IPS DF 4.7 (cell line): Measurements from ENCODE around the gene HLA-DMB.
A peak's percentile ranks its signal among the peaks of the same experiment; 100 is the strongest.

Source experiments
- DNase-seq: peaks from one replicate; pipeline ENCODE4 v3.0.0-alpha.2; 2013; ENCODE audit warnings: low spot score; ENCODE audit errors: extremely low read depth

Gene HLA-DMB

DNA sequence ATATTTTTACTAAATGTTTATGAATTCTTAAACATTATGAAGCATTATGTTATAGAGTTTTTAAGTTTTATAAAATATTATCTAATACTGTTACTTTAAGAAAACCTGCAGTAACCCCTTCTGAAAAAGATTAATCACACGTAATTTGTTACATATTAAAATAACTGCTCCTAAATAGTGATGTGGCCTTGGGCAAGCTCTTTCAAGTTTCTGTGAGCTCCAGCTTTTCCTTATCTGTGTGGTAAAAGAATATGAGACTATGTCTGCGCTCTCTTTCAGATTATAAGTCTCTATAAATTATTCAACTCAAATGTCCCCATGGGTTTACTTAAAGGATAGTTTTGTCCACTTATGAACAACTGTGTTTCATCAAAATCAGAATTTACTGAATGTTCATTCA lies 31.9 kb downstream of the HLA-DMB start:
- DNase-seq, result no peak

- no peak for DNase-seq
Measured at GRCh38 chr6:32906539-32906938, 34.3 kb downstream of the HLA-DMB start.

DNA sequence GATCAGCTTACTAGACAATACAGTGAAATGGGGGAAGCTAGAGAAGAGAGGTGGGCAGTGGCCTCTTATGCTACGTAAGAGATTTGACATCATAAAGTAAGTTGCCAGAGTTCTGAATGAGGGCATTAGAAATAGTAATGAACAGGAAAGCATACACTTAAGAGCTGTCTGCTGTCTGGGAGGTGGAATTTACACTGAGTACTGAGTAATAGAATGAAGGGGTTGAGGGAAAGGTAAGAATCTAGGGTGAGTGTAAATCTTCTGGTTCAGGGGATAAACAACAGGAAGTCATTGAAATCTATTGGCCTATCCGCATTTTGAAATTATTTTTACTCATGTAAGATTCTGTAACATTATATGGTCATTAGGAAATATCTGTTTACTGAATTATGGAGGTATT lies 35.8 kb downstream of the HLA-DMB start:
- no peak for DNase-seq

- no peak for DNase-seq
Measured at GRCh38 chr6:32903952-32904351, 36.9 kb downstream of the HLA-DMB start.

- no peak for DNase-seq
Measured at GRCh38 chr6:32895006-32895345, 45.9 kb downstream of the HLA-DMB start.

DNA sequence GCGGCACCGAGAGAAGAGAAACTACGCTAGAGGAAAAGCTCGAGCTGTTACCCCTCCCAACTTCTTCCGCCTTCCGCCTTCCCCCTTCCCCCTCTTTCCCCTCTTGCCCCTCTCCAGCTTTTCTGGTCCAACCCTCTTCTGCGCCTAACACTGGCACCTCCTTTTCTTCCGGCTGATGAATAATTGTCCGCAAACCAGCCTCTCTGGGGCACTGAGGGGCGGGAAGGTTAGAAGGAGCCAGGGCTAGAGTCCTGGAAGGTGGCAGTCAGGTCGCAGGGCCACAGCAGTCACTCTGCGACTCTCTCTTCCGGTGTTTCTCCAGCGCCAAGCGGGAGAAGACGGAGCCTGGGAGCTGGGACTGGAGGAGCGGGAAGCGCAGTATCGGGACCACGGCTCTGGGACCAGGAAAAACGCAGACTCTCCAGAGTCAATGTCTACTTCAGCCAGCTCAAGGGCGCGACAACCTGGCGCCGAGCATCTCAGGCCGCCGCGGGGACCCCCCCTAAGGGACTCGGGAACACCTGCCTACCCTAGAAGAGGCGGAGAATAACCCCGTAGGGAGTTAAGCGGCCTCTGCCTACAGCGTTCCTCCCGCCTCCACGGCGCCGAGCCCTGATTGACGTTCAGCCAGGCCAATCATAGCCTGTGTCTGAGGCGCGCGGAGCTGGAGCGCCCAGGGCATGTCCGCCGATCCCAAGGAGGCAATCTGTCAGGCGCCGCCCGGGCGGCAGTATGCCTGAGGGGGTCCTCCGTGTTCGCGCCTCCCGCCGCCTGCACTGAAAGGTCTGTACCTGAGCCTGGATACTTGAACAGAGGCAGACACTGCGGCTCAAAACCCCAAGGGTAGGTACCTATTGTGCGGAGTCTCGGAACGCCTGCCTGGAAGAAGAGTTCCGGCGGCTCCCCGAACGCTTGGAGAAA lies 46.5 kb downstream of the HLA-DMB start:
- DNase-seq, result peak; percentile 79

DNA sequence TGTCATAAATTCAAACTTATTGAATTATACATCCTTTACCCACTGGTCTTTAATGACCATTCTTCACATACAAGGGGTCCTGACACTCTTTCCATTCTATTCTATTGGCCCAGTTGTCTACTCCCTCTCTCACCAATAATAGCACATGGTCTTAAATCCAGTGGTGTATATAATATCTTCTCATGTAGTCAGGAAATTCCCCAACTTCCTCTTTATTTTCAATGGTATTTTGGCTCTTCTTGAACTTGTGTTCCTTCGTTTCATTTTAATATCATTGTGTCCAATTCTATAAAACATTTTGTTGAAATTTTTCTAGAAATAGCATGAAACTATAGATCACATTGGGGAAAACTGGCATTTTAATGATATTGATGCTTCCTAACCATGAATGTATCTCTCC lies 50.0 kb downstream of the HLA-DMB start:
- DNase-seq, result no peak

DNA sequence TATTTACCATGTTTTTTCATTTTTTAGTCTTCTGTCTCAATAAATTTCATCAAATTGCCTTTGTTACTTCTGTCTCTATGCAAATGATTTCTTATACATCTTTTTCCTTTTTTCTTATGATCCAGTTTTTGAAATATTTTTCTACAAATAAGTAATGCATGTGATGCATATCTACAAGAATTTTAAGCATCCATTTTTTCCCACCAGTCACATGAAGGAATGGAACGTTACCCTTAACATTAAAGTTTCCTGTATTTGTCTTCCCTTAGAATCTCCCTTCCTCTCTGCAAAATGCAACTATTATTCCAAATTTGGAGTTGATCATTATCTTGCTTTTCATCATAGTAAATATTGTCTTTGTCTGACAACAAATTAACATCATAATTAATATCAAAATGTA lies 51.3 kb downstream of the HLA-DMB start:
- DNase-seq, result no peak

DNA sequence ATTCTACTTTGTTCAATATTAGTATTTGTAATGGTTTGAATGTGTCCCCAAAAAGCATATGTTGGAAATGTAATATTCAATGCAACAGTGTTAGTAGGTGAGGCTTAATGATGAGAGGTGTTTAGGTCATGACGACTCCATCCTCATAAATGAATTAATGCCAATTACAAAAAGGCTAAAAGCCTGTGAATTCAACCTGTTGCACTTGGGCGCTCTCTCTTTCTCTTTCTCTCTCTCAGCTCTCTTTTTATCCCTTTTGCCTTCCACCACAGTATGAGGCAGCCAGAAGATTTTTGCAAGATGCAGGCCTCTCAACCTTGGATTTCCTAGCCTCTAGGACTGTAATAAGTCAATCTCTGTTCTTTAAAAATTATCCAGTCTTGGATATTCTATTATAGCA lies 52.3 kb downstream of the HLA-DMB start:
- DNase-seq, result no peak

DNA sequence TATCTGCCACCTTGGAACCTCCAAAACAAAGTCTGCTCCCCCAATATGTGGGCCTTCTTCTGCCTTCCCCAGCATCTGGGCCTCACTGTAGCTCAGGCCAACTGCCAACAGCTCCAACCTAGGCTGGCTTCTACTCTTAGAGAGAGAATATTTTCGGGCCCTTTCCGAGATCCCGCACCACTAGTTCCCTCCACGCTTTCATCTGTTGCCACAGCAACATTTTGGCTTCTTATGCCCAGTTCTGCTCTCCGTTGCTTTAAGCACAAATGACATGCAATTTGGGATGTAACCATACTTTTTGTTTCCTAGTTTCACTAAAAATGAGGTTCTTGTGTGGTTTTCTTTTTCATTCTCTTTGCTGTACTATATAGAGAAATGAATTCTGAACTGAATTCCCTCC lies 53.2 kb downstream of the HLA-DMB start:
- DNase-seq, result no peak

- DNase-seq, result no peak
Measured at GRCh38 chr6:32886681-32887383, 54.0 kb downstream of the HLA-DMB start.

DNA sequence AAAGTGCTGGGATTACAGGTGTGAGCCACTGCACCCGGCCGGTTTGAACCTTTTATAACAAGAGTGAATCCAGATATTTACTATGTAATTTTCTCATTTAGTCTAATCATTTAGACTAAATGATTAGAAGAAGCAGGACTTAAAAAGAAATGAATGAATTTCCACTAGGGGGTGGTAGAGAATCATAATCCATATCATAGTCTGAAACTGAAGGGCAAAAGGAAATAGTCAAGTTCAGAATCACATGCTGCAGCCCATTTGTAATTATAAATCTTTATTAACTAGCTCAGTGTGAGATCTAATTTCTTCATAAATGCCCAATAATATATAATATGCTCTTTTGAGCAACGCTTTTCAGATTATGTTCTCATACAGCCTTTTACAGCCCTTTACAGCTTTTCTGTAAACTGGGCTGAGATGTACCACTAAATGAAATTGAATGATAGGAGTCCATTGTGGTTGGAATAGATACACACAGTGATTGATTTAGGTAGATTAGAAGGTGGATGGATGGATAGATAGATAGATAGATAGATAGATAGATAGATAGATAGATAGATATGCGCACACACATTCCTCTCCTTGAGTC lies 55.0 kb downstream of the HLA-DMB start:
- DNase-seq, result peak; percentile 33
